D721Med (cell line): ENCODE data around the gene HMCN2.

ENCODE experiments used
- DNase-seq: peaks from one replicate; pipeline ENCODE4 v3.0.0; 2011; ENCODE audit warnings: low spot score; ENCODE audit not compliant: insufficient read length
- FAIRE-seq: peaks from 2 replicates; lab custom pipeline; 2011; peaks lifted over from hg19 to GRCh38; lab: Jason Lieb, UNC
- CTCF ChIP-seq: IDR thresholded peaks from 2 replicates; pipeline ENCODE4 v1.5.1; 2012; ENCODE audit warnings: mild to moderate bottlenecking, control low read depth; ENCODE audit not compliant: insufficient read depth; ENCODE audit errors: missing control alignments

Gene HMCN2

GRCh38 chr9:130383350-130383715, 117.8 kb downstream of the HMCN2 start:
- FAIRE-seq, result no peak

GRCh38 chr9:130383979-130384676, 118.6 kb downstream of the HMCN2 start:
- no peak for FAIRE-seq
- TF ChIP-seq CTCF, result no peak

More at GRCh38 chr9:130383350-130383715, 117.8 kb downstream of the HMCN2 start:
- no peak for DNase-seq
- TF ChIP-seq CTCF, result no peak

GRCh38 chr9:130385257-130385656, 119.7 kb downstream of the HMCN2 start:
- FAIRE-seq, result no peak
- DNase-seq, result no peak
- no peak for TF ChIP-seq CTCF

More at GRCh38 chr9:130383979-130384676, 118.6 kb downstream of the HMCN2 start:
- DNase-seq, result no peak

GRCh38 chr9:130387398-130387797, 121.8 kb downstream of the HMCN2 start:
- no peak for DNase-seq
- TF ChIP-seq CTCF, result no peak
- no peak for FAIRE-seq

- DNase-seq, result no peak
- FAIRE-seq, result no peak
- no peak for TF ChIP-seq CTCF
Observed at GRCh38 chr9:130387905-130388304, 122.3 kb downstream of the HMCN2 start.

GRCh38 chr9:130390390-130390789, 124.8 kb downstream of the HMCN2 start:
- no peak for FAIRE-seq
- TF ChIP-seq CTCF, result no peak
- no peak for DNase-seq

GRCh38 chr9:130390986-130391385, 125.4 kb downstream of the HMCN2 start:
- DNase-seq (no peak), FAIRE-seq (no peak)
- no peak for TF ChIP-seq CTCF
